ENCODE data around the gene PABPC3. TPM values are rescaled to one million over a fixed set of nuclear protein-coding genes. Genes with fewer than 3 reads are reported as not detected.

The PABPC3 gene
- total and polyA plus RNA-seq, 2 donors from 2014 or later, result 0.22 TPM; not detected in 1

- no peak overlapping the region for H3K27ac ChIP-seq (ENCODE audit: low read depth in 2 of 2, low read length in 2 of 2)
- no peak for TF ChIP-seq CTCF (IDR thresholded peaks at IDR 0.05; ENCODE audit: borderline replicate concordance, extremely low read depth, insufficient read depth)
- no peak overlapping the region for H3K4me3 ChIP-seq (ENCODE audit: low read length in 3 of 3)
- no peaks in the 10 kb centered on the region for H3K9me3 ChIP-seq (ENCODE audit: control insufficient read depth in 2 of 3, insufficient read depth in 1 of 3, low read length in 3 of 3)
- no peaks in the 10 kb centered on the region for H3K27me3 ChIP-seq (ENCODE audit: control insufficient read depth, insufficient read depth, low read length)
- DNase-seq (no peak), FAIRE-seq (no peak)
- H3K9ac ChIP-seq (ENCODE audit: low read length in 3 of 3), result no peak overlapping the region
- H3K36me3 ChIP-seq (ENCODE audit: control insufficient read depth in 2 of 3, insufficient read depth in 3 of 3, low read length in 3 of 3), result no peaks in the 10 kb centered on the region
- intact Hi-C loops (cut with DNase I), result no loop called here
- no peaks in the 10 kb centered on the region for H3K4me1 ChIP-seq (ENCODE audit: control insufficient read depth in 2 of 3, insufficient read depth in 2 of 3, low read depth in 1 of 3, low read length in 3 of 3)
Observed at GRCh38 chr13:25111585-25111956, 15.6 kb downstream of the PABPC3 start.

GRCh38 chr13:25112695-25113255, 16.8 kb downstream of the PABPC3 start:
- FAIRE-seq (no peak), DNase-seq (no peak)
- Histone ChIP-seq H3K9ac (ENCODE audit: low read length in 3 of 3) (no peak overlapping the region), H3K4me3 (ENCODE audit: low read length in 3 of 3) (no peak overlapping the region), H3K36me3 (ENCODE audit: control insufficient read depth in 2 of 3, insufficient read depth in 3 of 3, low read length in 3 of 3) (no peaks in the 10 kb centered on the region), H3K27me3 (ENCODE audit: control insufficient read depth, insufficient read depth, low read length) (no peaks in the 10 kb centered on the region), H3K9me3 (ENCODE audit: control insufficient read depth in 2 of 3, insufficient read depth in 1 of 3, low read length in 3 of 3) (no peaks in the 10 kb centered on the region), H3K4me1 (ENCODE audit: control insufficient read depth in 2 of 3, insufficient read depth in 2 of 3, low read depth in 1 of 3, low read length in 3 of 3) (no peaks in the 10 kb centered on the region), H3K27ac (ENCODE audit: low read depth in 2 of 2, low read length in 2 of 2) (no peak overlapping the region)
- TF ChIP-seq CTCF (IDR thresholded peaks at IDR 0.05; ENCODE audit: borderline replicate concordance, extremely low read depth, insufficient read depth), result no peak
- intact Hi-C loops (cut with DNase I), result no loop called here

GRCh38 chr13:25114220-25114619, 18.3 kb downstream of the PABPC3 start:
- peak; percentile 62 for TF ChIP-seq CTCF (IDR thresholded peaks at IDR 0.05; ENCODE audit: borderline replicate concordance, extremely low read depth, insufficient read depth)
- DNase-seq (peak; percentile 66 to 92 (median 86)), FAIRE-seq (no peak)
- no peaks in the 10 kb centered on the region for H3K36me3 ChIP-seq (ENCODE audit: control insufficient read depth in 2 of 3, insufficient read depth in 3 of 3, low read length in 3 of 3)
- no peak overlapping the region for H3K27ac ChIP-seq (ENCODE audit: low read depth in 2 of 2, low read length in 2 of 2)
- no peak overlapping the region for H3K4me3 ChIP-seq (ENCODE audit: low read length in 3 of 3)
- no peaks in the 10 kb centered on the region for H3K27me3 ChIP-seq (ENCODE audit: control insufficient read depth, insufficient read depth, low read length)
- no peak overlapping the region for H3K9ac ChIP-seq (ENCODE audit: low read length in 3 of 3)
- no peaks in the 10 kb centered on the region for H3K9me3 ChIP-seq (ENCODE audit: control insufficient read depth in 2 of 3, insufficient read depth in 1 of 3, low read length in 3 of 3)
- intact Hi-C loops (cut with DNase I), result no loop called here
- H3K4me1 ChIP-seq (ENCODE audit: control insufficient read depth in 2 of 3, insufficient read depth in 2 of 3, low read depth in 1 of 3, low read length in 3 of 3), result no peaks in the 10 kb centered on the region

GRCh38 chr13:25116044-25116443, 20.1 kb downstream of the PABPC3 start:
- DNase-seq (no peak), FAIRE-seq (no peak)
- H3K4me3 ChIP-seq (ENCODE audit: low read length in 3 of 3), result no peak overlapping the region
- TF ChIP-seq CTCF (IDR thresholded peaks at IDR 0.05; ENCODE audit: borderline replicate concordance, extremely low read depth, insufficient read depth), result no peak
- H3K36me3 ChIP-seq (ENCODE audit: control insufficient read depth in 2 of 3, insufficient read depth in 3 of 3, low read length in 3 of 3), result no peaks in the 10 kb centered on the region
- no peak overlapping the region for H3K9ac ChIP-seq (ENCODE audit: low read length in 3 of 3)
- intact Hi-C loops (cut with DNase I), result no loop called here
- H3K27me3 ChIP-seq (ENCODE audit: control insufficient read depth, insufficient read depth, low read length), result no peaks in the 10 kb centered on the region
- H3K4me1 ChIP-seq (ENCODE audit: control insufficient read depth in 2 of 3, insufficient read depth in 2 of 3, low read depth in 1 of 3, low read length in 3 of 3), result no peaks in the 10 kb centered on the region
- H3K27ac ChIP-seq (ENCODE audit: low read depth in 2 of 2, low read length in 2 of 2), result no peak overlapping the region
- no peaks in the 10 kb centered on the region for H3K9me3 ChIP-seq (ENCODE audit: control insufficient read depth in 2 of 3, insufficient read depth in 1 of 3, low read length in 3 of 3)

Data from kidney (tissue), 14 donors.